ACHN (cell line): ENCODE results near the gene MSRB3.
"Not testable (repeated sequence)": the region's sequence is repeated elsewhere in the genome, so short reads cannot be mapped to it uniquely, and the experiment has no call there.

Experiments
- DNase-seq: peaks from one replicate; pipeline ENCODE4 v3.0.0-alpha.2; 2015
- in situ Hi-C: cut with HindIII; loops from 2 replicates; pipeline ENCODE4 v1.10.0; 2017; ENCODE audit warnings: low sequenced_read_pairs, low pct_ligation_motif_present, low pct_unique_long_range_greater_than_20kb

The MSRB3 gene

GRCh38 chr12:65462484-65462883, 184.0 kb downstream of the MSRB3 start:
- DNase-seq = no peak
- in situ Hi-C loops = no loop called here

- in situ Hi-C loops = no loop called here
Observed at GRCh38 chr12:65463082-65463481, 184.6 kb downstream of the MSRB3 start.

GRCh38 chr12:65463611-65464010, 185.1 kb downstream of the MSRB3 start:
- in situ Hi-C loops = no loop called here
- DNase-seq = no peak

More at GRCh38 chr12:65463082-65463481, 184.6 kb downstream of the MSRB3 start:
- no peak for DNase-seq

GRCh38 chr12:65464930-65465329, 186.4 kb downstream of the MSRB3 start:
- in situ Hi-C loops = no loop called here
- peak; percentile 26 for DNase-seq

GRCh38 chr12:65465766-65466547, 187.5 kb downstream of the MSRB3 start:
- in situ Hi-C loops = no loop called here
- DNase-seq = no peak

GRCh38 chr12:65466911-65467310, 188.4 kb downstream of the MSRB3 start:
- in situ Hi-C loops = no loop called here

GRCh38 chr12:65470256-65470655, 191.8 kb downstream of the MSRB3 start:
- no peak for DNase-seq
- in situ Hi-C loops = no loop called here

More at GRCh38 chr12:65466911-65467310, 188.4 kb downstream of the MSRB3 start:
- no peak for DNase-seq

GRCh38 chr12:65472079-65472478, 193.6 kb downstream of the MSRB3 start:
- in situ Hi-C loops = no loop called here
- DNase-seq = no peak

GRCh38 chr12:65474831-65475230, 196.3 kb downstream of the MSRB3 start:
- no peak for DNase-seq
- in situ Hi-C loops = no loop called here

GRCh38 chr12:65477721-65478120, 199.2 kb downstream of the MSRB3 start:
- in situ Hi-C loops = no loop called here
- no peak for DNase-seq

GRCh38 chr12:65483891-65484516, 205.5 kb downstream of the MSRB3 start:
- DNase-seq, in situ Hi-C loops: not testable (repeated sequence)

GRCh38 chr12:65488197-65488596, 209.7 kb downstream of the MSRB3 start:
- no peak for DNase-seq
- in situ Hi-C loops = no loop called here

- in situ Hi-C loops = no loop called here
- DNase-seq = peak; percentile 55
Observed at GRCh38 chr12:65490250-65490649, 211.8 kb downstream of the MSRB3 start.

GRCh38 chr12:65492998-65493912, 214.8 kb downstream of the MSRB3 start:
- in situ Hi-C loops = no loop called here
- DNase-seq = no peak

GRCh38 chr12:65493913-65494245, 215.4 kb downstream of the MSRB3 start:
- DNase-seq = no peak
- in situ Hi-C loops = no loop called here

GRCh38 chr12:65494537-65494936, 216.1 kb downstream of the MSRB3 start:
- DNase-seq = no peak
- in situ Hi-C loops = no loop called here

- in situ Hi-C loops = no loop called here
- peak; percentile 85 for DNase-seq
Observed at GRCh38 chr12:65495233-65495632, 216.8 kb downstream of the MSRB3 start.

- in situ Hi-C loops = no loop called here
- DNase-seq = no peak
Observed at GRCh38 chr12:65496617-65497016, 218.1 kb downstream of the MSRB3 start.

- in situ Hi-C loops = no loop called here
- no peak for DNase-seq
Observed at GRCh38 chr12:65497660-65498059, 219.2 kb downstream of the MSRB3 start.
